Urothelium cell line (cell line): Measurements from ENCODE around the gene ZNF638.
A peak's percentile ranks its signal among the peaks of the same experiment; 100 is the strongest.

Source experiments
- DNase-seq: peaks from one replicate; pipeline ENCODE4 v3.0.0; 2011; ENCODE audit warnings: low spot score, mixed read lengths
- FAIRE-seq: peaks from 2 replicates; lab custom pipeline; 2011; peaks lifted over from hg19 to GRCh38; lab: Jason Lieb, UNC

ZNF638 gene

GRCh38 chr2:71454221-71455010 lies 122.8 kb downstream of the ZNF638 start:
- DNase-seq (no peak), FAIRE-seq (no peak)

- no peak for DNase-seq
These were observed 123.6 kb downstream of the ZNF638 start for GRCh38 chr2:71455011-71455740.

GRCh38 chr2:71455741-71456569 lies 124.4 kb downstream of the ZNF638 start:
- DNase-seq, result no peak
- FAIRE-seq, result peak; percentile 20

More at GRCh38 chr2:71455011-71455740, 123.6 kb downstream of the ZNF638 start:
- FAIRE-seq, result no peak

- DNase-seq, result no peak
- no peak for FAIRE-seq
These were observed 125.0 kb downstream of the ZNF638 start for GRCh38 chr2:71456617-71457016.

- FAIRE-seq (no peak), DNase-seq (no peak)
These were observed 125.7 kb downstream of the ZNF638 start for GRCh38 chr2:71457123-71457915.

GRCh38 chr2:71457923-71458322 lies 126.3 kb downstream of the ZNF638 start:
- DNase-seq, result no peak
- FAIRE-seq, result no peak

- DNase-seq, result peak; percentile 64
- peak; percentile 50 for FAIRE-seq
These were observed 127.0 kb downstream of the ZNF638 start for GRCh38 chr2:71458413-71459083.

- FAIRE-seq (peak; percentile 5), DNase-seq (no peak)
These were observed 127.5 kb downstream of the ZNF638 start for GRCh38 chr2:71459084-71459431.

- DNase-seq (no peak), FAIRE-seq (no peak)
These were observed 128.5 kb downstream of the ZNF638 start for GRCh38 chr2:71460056-71460455.

GRCh38 chr2:71460595-71461303 lies 129.2 kb downstream of the ZNF638 start:
- DNase-seq (no peak), FAIRE-seq (no peak)

GRCh38 chr2:71461304-71461671 lies 129.7 kb downstream of the ZNF638 start:
- FAIRE-seq (no peak), DNase-seq (no peak)

- no peak for DNase-seq
- no peak for FAIRE-seq
These were observed 130.5 kb downstream of the ZNF638 start for GRCh38 chr2:71462056-71462605.

- no peak for DNase-seq
- FAIRE-seq, result no peak
These were observed 131.2 kb downstream of the ZNF638 start for GRCh38 chr2:71462641-71463341.

GRCh38 chr2:71463342-71463654 lies 131.7 kb downstream of the ZNF638 start:
- DNase-seq (no peak), FAIRE-seq (no peak)

GRCh38 chr2:71464389-71464788 lies 132.8 kb downstream of the ZNF638 start:
- FAIRE-seq (peak; percentile 32), DNase-seq (no peak)

GRCh38 chr2:71465356-71465755 lies 133.8 kb downstream of the ZNF638 start:
- FAIRE-seq (peak; percentile 74), DNase-seq (no peak)

GRCh38 chr2:71465961-71466300 lies 134.3 kb downstream of the ZNF638 start:
- FAIRE-seq, result no peak

GRCh38 chr2:71466301-71467179 lies 135.0 kb downstream of the ZNF638 start:
- peak; percentile 77 for DNase-seq
- FAIRE-seq, result peak; percentile 5

More at GRCh38 chr2:71465961-71466300, 134.3 kb downstream of the ZNF638 start:
- no peak for DNase-seq
